Endometrial microvascular endothelial cells (primary cell): ENCODE results near the gene SCN8A. TPM values are rescaled to one million over a fixed set of nuclear protein-coding genes. Genes with fewer than 3 reads are reported as not detected.
"Not testable (repeated sequence)": the region's sequence is repeated elsewhere in the genome, so short reads cannot be mapped to it uniquely, and the experiment has no call there.

Source experiments
- in situ Hi-C: cut with HindIII; loops from 2 replicates; pipeline ENCODE4 v1.10.0; 2017; ENCODE audit warnings: low sequenced_read_pairs, low pct_unique_long_range_greater_than_20kb; ENCODE audit errors: inconsistent ontology term
- total RNA-seq: library from RNA; depleted of rRNA; stranded (reverse); fragments of >200 nt; gene quantifications from one replicate; pipeline ENCODE4 v1.2.3, GENCODE V29; 2015; ENCODE audit errors: inconsistent ontology term

The SCN8A gene
- total RNA-seq, 1 donor from 2014 or later, result 0.09 TPM

DNA sequence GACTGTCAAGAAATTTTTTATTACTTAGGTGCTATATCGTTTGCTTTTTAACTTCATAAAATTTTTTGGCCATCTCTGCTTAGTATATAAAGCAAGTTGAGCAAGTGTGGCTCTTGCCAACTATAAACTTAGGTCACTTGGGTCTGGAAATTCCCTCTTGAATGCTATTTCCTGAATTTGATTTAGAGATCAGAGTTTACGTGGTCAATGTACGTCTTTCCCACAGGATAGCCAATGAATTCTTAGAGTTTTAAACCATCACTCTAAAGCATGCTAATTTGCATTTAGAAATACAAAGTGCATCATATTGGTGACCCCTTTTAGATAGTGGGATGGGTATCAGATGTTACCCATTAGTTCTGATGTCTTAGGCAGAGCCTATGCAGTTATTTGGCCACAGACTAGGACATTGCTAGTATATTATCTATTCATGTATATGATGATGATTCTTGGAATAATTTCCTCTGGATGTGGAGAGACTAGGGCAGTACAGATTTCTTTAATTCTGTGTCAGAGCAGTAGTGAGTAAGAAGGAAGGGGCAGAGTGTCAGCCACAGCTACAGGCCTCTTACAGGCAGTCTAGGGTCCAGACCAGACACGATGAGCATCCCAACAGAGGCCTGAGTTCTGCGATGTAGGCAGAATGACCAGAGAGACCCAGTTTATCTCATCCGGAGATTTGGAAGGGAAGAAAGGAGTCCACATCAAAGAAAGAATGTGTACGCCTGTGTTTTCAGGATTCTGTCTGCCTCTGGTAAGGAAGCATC is 30.3 kb downstream of the SCN8A start:
- in situ Hi-C loops, result no loop called here

GRCh38 chr12:51622564-51622963 is 31.5 kb downstream of the SCN8A start:
- in situ Hi-C loops, result no loop called here

GRCh38 chr12:51625370-51625769 is 34.3 kb downstream of the SCN8A start:
- in situ Hi-C loops, result no loop called here

GRCh38 chr12:51626115-51626514 is 35.1 kb downstream of the SCN8A start:
- in situ Hi-C loops, result no loop called here

DNA sequence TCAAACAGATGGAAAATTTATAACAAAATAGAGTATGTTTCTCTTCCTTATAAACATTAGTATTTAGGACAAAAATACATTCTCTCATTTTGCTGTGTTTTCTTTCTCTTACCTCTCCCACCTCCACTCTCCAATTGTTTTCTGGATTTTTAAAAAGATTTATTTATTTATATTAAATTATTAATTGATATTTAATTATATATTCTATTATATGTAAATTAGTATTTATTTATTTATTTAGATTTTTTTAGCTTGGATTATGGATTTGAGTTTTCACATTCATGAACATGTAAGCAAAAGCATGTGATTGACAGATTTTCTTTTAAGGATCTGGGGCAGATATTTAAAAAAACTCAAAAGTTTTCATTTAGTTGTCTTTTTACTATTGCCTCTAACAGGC is 35.6 kb downstream of the SCN8A start:
- in situ Hi-C loops, result no loop called here

- in situ Hi-C loops, result no loop called here
These were observed 39.3 kb downstream of the SCN8A start for GRCh38 chr12:51630256-51630880.

DNA sequence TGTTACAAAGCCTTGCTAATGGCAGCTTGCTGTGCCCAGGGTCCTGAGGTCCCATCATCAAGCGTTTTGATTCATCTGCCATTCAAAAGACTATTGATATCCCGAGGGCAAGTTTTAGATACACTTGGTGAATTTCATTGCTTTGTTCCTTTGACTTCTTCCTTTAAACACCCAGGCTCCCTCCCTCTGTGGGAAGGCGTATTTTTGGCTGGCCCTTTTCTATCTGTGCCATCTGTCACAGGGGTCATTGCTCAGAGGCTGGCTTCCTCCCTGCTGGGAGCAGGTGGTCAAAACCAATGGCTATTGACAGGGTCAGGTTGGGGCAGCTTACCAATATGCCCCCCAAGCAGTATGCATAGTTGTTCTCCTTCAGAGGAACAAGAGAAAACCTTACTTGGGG is 40.0 kb downstream of the SCN8A start:
- in situ Hi-C loops, result no loop called here

DNA sequence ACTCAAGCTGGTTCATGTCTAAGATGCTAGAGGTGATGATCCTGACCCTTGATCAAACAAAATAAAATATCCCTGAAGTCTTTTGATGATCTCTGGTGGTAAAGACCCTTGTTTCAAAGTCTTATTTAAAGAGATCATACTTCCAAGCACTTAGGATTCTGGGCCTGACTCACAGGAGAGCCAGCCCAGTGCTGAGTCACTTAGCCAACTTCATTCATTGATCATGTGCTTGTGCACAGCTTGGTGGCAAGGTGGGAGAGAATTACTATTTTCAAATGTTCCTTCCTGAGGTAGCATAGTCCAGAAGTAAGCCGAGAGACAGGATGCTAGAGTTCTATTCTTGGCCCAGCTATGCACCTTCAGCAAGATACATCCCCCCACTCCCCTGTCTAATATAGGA is 40.6 kb downstream of the SCN8A start:
- in situ Hi-C loops, result no loop called here

DNA sequence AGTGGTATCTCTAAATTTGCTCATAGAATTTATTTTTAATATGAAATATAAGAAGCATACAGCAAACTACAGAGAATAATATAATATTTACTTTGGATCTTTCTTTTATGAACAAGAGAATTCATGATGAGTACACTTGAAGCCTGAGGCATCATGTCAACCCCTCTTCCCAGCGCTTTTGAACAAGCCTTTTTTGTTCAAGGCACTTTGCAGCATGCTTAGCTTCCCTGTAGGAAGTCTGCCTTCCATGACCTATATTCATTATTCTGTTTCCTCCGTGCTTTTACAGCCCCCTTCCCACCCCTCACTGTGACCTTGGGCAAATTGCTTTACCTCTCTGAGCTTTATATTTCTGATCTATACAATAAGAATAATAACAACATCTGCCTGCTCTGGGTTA is 41.6 kb downstream of the SCN8A start:
- in situ Hi-C loops, result no loop called here

DNA sequence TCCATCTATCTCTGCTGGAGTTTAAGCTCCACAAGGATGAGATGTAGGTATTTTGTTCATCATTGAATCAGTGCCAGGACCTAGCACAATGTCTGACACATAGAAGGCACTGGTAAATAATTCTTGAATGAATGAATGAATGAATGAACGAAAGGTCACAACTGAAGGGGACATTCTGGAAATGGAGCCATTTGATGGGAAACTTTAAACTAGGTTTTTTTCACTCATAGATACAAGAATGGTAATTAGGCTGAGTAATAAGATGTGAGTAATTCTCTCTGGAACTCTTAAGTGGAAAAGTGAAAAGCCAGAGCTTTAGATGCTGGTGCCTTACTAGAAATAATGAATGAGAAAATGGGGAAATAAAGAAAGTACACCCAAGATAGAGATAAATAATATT is 44.3 kb downstream of the SCN8A start:
- in situ Hi-C loops, result no loop called here

DNA sequence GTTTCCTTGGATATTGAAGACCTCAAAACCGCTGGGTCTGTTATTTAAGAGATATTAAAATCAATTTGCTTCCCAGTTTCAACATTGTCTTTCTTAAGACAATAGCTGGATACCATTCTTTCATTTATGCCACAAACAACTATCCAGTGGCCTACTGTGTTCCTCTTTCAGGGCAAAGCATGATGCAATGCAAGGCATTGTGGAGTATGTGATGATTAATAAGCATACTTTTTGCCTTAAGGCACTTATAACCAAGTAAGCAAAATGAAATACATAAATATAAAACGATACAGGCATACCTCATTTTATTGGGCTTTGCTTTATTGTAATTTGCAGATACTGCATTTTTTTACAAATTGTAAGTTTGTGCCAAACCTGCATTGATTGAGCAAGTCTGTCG is 45.5 kb downstream of the SCN8A start:
- in situ Hi-C loops, result no loop called here

- in situ Hi-C loops, result no loop called here
These were observed 46.0 kb downstream of the SCN8A start for GRCh38 chr12:51636986-51637385.

- in situ Hi-C loops, result no loop called here
These were observed 48.3 kb downstream of the SCN8A start for GRCh38 chr12:51639361-51639760.

- in situ Hi-C loops, result no loop called here
These were observed 51.3 kb downstream of the SCN8A start for GRCh38 chr12:51642286-51642685.

- in situ Hi-C loops, result no loop called here
These were observed 52.9 kb downstream of the SCN8A start for GRCh38 chr12:51643951-51644350.

GRCh38 chr12:51644691-51645090 is 53.7 kb downstream of the SCN8A start:
- in situ Hi-C loops, result not testable (repeated sequence)

GRCh38 chr12:51645961-51646360 is 54.9 kb downstream of the SCN8A start:
- in situ Hi-C loops, result no loop called here

DNA sequence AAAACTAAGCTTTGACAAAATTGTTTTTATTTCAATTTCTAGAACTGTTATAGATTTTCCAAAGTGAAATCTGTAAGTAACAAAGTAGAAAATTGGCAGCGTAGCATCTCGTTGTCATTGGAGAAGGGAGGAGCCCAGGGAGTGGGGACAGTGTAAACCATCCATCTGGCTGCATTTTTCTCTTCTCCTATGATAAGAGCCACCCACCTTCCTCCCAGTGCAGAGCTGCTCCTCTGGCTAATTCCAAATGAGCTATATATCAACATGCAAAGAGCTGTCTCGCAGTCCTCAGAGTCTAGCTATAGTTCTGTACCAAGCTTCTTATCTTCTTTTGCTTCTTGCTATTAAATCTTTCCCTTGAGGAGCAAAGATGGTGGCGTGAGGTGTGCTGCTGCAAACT is 56.6 kb downstream of the SCN8A start:
- in situ Hi-C loops, result no loop called here

DNA sequence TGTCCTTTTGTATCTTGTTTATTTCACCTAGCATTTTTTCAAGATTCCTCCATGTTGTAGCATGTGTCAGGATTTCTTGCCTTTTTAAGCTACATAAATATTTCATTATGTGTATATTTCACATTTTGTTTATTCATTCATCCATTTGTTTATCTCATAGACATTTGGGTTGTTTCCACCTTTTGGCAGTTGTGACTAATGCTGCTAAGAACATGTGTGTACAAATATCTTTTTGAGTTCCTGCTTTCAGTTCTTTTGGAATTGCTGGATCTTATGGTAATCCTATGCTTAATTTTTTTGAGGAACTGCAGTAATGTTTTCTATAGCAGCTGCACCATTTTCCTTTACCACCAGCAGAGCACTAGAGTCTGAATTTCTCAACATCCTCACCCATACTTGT is 62.4 kb downstream of the SCN8A start:
- in situ Hi-C loops, result no loop called here

DNA sequence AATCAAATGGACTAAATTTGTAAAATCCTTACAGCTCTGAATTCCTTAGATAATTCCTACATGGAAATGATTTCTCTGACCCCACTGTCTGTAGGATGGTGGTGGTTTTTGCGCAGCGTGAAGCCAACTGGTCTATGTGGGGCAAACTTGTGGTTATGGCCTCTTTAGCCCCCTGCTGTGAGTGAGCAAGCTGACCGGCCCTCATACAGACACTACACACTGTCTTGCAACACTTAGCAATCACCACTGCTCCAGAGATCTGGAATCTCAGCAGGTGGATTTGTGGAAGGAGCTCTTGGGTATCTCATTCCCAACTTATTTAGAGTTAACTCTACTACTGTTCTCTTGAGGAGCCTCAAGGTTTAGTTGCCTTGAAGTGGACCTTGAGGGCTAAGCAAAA is 70.2 kb downstream of the SCN8A start:
- in situ Hi-C loops, result no loop called here

- in situ Hi-C loops, result no loop called here
These were observed 70.8 kb downstream of the SCN8A start for GRCh38 chr12:51661836-51662235.
